ENCODE data around the gene ARFGAP2. TPM values are rescaled to one million over a fixed set of nuclear protein-coding genes. Genes with fewer than 3 reads are reported as not detected.

ARFGAP2 gene
- total and polyA plus RNA-seq, 2 donors from 2014 or later = 59.3 to 87.5 TPM

DNA sequence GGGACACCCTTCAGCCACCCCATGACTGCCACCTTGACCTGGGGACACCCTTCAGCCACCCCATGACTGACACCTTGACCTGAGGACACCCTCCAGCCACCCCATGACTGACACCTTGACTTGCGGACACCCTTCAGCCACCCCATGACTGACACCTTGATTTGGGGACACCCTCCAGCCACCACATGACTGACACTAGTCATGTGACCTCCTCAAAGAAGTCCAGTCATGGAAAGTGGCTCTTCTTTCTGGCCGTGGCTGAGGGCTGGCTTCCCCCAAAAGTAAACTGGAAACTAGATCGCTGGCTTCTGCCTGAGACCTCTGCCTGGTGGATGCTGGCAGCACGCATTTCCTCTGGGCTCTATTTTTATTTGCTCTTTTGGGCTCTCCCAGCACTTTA, 28.4 kb downstream of the ARFGAP2 start:
- H3K27ac ChIP-seq (ENCODE audit: low read depth in 2 of 2, low read length in 2 of 2) = no peak overlapping the region

DNA sequence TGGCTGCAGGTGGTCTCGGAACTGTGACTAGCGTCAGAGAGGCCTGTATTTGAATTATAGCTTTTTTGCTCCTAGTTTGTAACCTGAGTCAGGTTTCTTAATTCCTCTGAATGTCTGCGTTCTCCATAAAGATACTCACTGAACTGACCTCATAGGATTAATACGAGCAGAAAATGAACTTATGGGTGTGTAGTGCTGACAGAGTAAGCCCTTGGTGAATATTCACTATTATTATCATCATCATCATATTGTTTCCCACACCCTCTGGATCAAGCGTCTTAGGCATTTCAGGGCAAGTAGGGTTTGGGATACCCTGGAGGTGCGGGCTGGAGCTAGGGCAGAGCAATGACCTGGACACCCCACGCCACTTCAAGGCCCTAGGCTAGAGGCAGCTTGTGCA, 29.0 kb downstream of the ARFGAP2 start:
- DNase-seq (no peak), FAIRE-seq (no peak)
- H3K36me3 ChIP-seq (ENCODE audit: control insufficient read depth in 2 of 3, insufficient read depth in 3 of 3, low read length in 3 of 3) = no peaks in the 10 kb centered on the region
- no peaks in the 10 kb centered on the region for H3K9me3 ChIP-seq (ENCODE audit: control insufficient read depth in 2 of 3, insufficient read depth in 1 of 3, low read length in 3 of 3)
- TF ChIP-seq, protein P1, sequence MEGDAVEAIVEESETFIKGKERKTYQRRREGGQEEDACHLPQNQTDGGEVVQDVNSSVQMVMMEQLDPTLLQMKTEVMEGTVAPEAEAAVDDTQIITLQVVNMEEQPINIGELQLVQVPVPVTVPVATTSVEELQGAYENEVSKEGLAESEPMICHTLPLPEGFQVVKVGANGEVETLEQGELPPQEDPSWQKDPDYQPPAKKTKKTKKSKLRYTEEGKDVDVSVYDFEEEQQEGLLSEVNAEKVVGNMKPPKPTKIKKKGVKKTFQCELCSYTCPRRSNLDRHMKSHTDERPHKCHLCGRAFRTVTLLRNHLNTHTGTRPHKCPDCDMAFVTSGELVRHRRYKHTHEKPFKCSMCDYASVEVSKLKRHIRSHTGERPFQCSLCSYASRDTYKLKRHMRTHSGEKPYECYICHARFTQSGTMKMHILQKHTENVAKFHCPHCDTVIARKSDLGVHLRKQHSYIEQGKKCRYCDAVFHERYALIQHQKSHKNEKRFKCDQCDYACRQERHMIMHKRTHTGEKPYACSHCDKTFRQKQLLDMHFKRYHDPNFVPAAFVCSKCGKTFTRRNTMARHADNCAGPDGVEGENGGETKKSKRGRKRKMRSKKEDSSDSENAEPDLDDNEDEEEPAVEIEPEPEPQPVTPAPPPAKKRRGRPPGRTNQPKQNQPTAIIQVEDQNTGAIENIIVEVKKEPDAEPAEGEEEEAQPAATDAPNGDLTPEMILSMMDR (IDR thresholded peaks at IDR 0.05; ENCODE audit: borderline replicate concordance, extremely low read depth, insufficient read depth) = no peak
- H3K9ac ChIP-seq (ENCODE audit: low read length in 3 of 3) = no peak overlapping the region
- intact Hi-C loops (cut with DNase I) = no loop called here
- no peak overlapping the region for H3K4me3 ChIP-seq (ENCODE audit: low read length in 3 of 3)
- H3K27ac ChIP-seq (ENCODE audit: low read depth in 2 of 2, low read length in 2 of 2) = no peak overlapping the region
- H3K27me3 ChIP-seq (ENCODE audit: control insufficient read depth, insufficient read depth, low read length) = no peaks in the 10 kb centered on the region
- no peaks in the 10 kb centered on the region for H3K4me1 ChIP-seq (ENCODE audit: control insufficient read depth in 2 of 3, insufficient read depth in 2 of 3, low read depth in 1 of 3, low read length in 3 of 3)

More for the DNA sequence above, 28.4 kb downstream of the ARFGAP2 start:
- Histone ChIP-seq H3K9me3 (ENCODE audit: control insufficient read depth in 2 of 3, insufficient read depth in 1 of 3, low read length in 3 of 3) (no peaks in the 10 kb centered on the region), H3K4me1 (ENCODE audit: control insufficient read depth in 2 of 3, insufficient read depth in 2 of 3, low read depth in 1 of 3, low read length in 3 of 3) (no peaks in the 10 kb centered on the region), H3K36me3 (ENCODE audit: control insufficient read depth in 2 of 3, insufficient read depth in 3 of 3, low read length in 3 of 3) (no peaks in the 10 kb centered on the region), H3K9ac (ENCODE audit: low read length in 3 of 3) (no peak overlapping the region), H3K27me3 (ENCODE audit: control insufficient read depth, insufficient read depth, low read length) (no peaks in the 10 kb centered on the region), H3K4me3 (ENCODE audit: low read length in 3 of 3) (no peak overlapping the region)
- FAIRE-seq = no peak
- no peak for DNase-seq
- TF ChIP-seq, protein P1 (IDR thresholded peaks at IDR 0.05; ENCODE audit: borderline replicate concordance, extremely low read depth, insufficient read depth) = no peak
- intact Hi-C loops (cut with DNase I) = no loop called here

- no peaks in the 10 kb centered on the region for H3K4me1 ChIP-seq (ENCODE audit: control insufficient read depth in 2 of 3, insufficient read depth in 2 of 3, low read depth in 1 of 3, low read length in 3 of 3)
- H3K9me3 ChIP-seq (ENCODE audit: control insufficient read depth in 2 of 3, insufficient read depth in 1 of 3, low read length in 3 of 3) = no peaks in the 10 kb centered on the region
- no peak overlapping the region for H3K27ac ChIP-seq (ENCODE audit: low read depth in 2 of 2, low read length in 2 of 2)
- DNase-seq = no peak
- intact Hi-C loops (cut with DNase I) = no loop called here
- H3K36me3 ChIP-seq (ENCODE audit: control insufficient read depth in 2 of 3, insufficient read depth in 3 of 3, low read length in 3 of 3) = no peaks in the 10 kb centered on the region
- TF ChIP-seq, protein P1 (IDR thresholded peaks at IDR 0.05; ENCODE audit: borderline replicate concordance, extremely low read depth, insufficient read depth) = no peak
- FAIRE-seq = no peak
- H3K9ac ChIP-seq (ENCODE audit: low read length in 3 of 3) = no peak overlapping the region
- no peaks in the 10 kb centered on the region for H3K27me3 ChIP-seq (ENCODE audit: control insufficient read depth, insufficient read depth, low read length)
- no peak overlapping the region for H3K4me3 ChIP-seq (ENCODE audit: low read length in 3 of 3)
These were observed 29.4 kb downstream of the ARFGAP2 start for GRCh38 chr11:47147250-47147649.

- DNase-seq = no peak
- Histone ChIP-seq H3K36me3 (ENCODE audit: control insufficient read depth in 2 of 3, insufficient read depth in 3 of 3, low read length in 3 of 3) (no peaks in the 10 kb centered on the region), H3K9ac (ENCODE audit: low read length in 3 of 3) (no peak overlapping the region), H3K4me3 (ENCODE audit: low read length in 3 of 3) (no peak overlapping the region), H3K27ac (ENCODE audit: low read depth in 2 of 2, low read length in 2 of 2) (no peak overlapping the region), H3K27me3 (ENCODE audit: control insufficient read depth, insufficient read depth, low read length) (no peaks in the 10 kb centered on the region), H3K4me1 (ENCODE audit: control insufficient read depth in 2 of 3, insufficient read depth in 2 of 3, low read depth in 1 of 3, low read length in 3 of 3) (no peaks in the 10 kb centered on the region), H3K9me3 (ENCODE audit: control insufficient read depth in 2 of 3, insufficient read depth in 1 of 3, low read length in 3 of 3) (no peaks in the 10 kb centered on the region)
- TF ChIP-seq, protein P1 (IDR thresholded peaks at IDR 0.05; ENCODE audit: borderline replicate concordance, extremely low read depth, insufficient read depth) = no peak
- intact Hi-C loops (cut with DNase I) = no loop called here
- no peak for FAIRE-seq
These were observed 32.1 kb downstream of the ARFGAP2 start for GRCh38 chr11:47144541-47144940.

All from kidney (tissue), 14 donors.